ENCODE data around the gene SKI.

Gene SKI

GRCh38 chr1:2352341-2352896 is 124.3 kb downstream of the SKI start:
- no peak for DNase-seq (ENCODE audit: low read depth, low spot score)

GRCh38 chr1:2352897-2353550 is 124.9 kb downstream of the SKI start:
- DNase-seq (ENCODE audit: low read depth, low spot score): no peak

- DNase-seq (ENCODE audit: low read depth, low spot score): no peak
Observed at GRCh38 chr1:2353551-2354438, 125.7 kb downstream of the SKI start.

- DNase-seq (ENCODE audit: low read depth, low spot score): no peak
Observed at GRCh38 chr1:2354511-2355372, 126.6 kb downstream of the SKI start.

GRCh38 chr1:2355373-2356261 is 127.5 kb downstream of the SKI start:
- DNase-seq (ENCODE audit: low read depth, low spot score): no peak

- no peak for DNase-seq (ENCODE audit: low read depth, low spot score)
Observed at GRCh38 chr1:2356401-2356800, 128.3 kb downstream of the SKI start.

GRCh38 chr1:2356911-2357845 is 129.1 kb downstream of the SKI start:
- DNase-seq (ENCODE audit: low read depth, low spot score): no peak

- no peak for DNase-seq (ENCODE audit: low read depth, low spot score)
Observed at GRCh38 chr1:2358072-2358471, 130.0 kb downstream of the SKI start.

GRCh38 chr1:2358651-2359640 is 130.8 kb downstream of the SKI start:
- no peak for DNase-seq (ENCODE audit: low read depth, low spot score)
